Limb (tissue), 2 donors: Measurements from ENCODE around the gene DENND6B.
"Not testable (repeated sequence)": the region's sequence is repeated elsewhere in the genome, so short reads cannot be mapped to it uniquely, and the experiment has no call there.

ENCODE experiments used
- DNase-seq, 2 donors: peaks; one replicate each; pipeline ENCODE4 v3.0.0-alpha.2; 2016; ENCODE audit errors: extremely low spot score in 2 of 2

The DENND6B gene

DNA sequence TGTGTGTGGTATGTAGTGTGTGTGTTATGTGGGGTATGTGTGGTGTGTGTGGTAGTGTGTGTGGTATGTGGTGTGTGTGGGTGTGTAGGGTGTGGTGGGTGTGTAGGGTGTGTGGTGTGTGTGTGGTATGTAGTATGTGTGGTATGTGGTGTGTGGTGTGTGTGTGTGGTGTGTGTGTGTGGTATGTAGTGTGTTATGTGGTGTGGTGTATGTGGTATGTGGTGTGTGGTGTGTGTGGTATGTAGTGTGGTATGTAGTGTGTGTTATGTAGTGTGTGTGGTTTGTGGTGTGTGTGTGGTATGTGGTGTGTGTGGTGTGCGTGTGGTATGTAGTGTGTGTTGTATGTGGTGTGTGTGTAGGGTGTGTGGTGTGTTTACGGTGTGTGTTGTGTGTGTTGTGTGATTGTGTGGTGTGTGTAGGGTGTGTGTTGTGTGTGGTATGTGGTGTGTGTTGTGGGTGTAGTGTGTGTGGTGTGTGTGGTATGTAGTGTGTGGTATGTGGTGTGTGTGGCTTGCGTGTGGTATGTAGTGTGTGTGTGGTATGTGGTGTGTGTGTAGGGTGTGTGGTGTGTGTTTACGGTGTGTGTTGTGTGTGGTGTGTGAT, 12.1 kb upstream of the DENND6B start:
- no peak for DNase-seq

DNA sequence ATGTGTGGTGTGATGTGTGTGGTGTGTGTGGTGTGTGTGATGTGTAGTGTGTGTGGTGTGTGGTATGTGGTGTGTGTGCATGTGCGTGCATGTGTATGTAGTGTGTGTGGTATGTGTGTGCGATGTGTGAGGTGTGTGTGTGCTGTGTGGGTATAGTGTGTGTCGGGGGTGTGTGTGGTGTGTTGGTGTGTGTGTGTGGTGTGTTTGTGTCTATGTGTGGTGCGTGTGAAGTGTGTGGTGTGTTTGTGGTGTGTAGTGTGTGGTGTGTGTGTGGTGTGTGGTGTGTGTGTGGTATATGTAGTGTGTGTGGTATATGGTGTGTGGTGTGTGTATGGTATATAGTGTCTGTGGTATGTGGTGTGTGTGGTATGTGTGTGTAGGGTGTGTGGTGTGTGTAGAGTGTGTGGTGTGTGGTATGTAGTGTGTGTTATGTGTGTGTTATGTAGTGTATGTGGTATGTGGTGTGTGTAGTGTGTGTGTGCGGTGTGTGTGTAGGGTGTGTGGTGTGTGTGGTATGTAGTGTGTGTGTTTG, 11.3 kb upstream of the DENND6B start:
- DNase-seq, result no peak

DNA sequence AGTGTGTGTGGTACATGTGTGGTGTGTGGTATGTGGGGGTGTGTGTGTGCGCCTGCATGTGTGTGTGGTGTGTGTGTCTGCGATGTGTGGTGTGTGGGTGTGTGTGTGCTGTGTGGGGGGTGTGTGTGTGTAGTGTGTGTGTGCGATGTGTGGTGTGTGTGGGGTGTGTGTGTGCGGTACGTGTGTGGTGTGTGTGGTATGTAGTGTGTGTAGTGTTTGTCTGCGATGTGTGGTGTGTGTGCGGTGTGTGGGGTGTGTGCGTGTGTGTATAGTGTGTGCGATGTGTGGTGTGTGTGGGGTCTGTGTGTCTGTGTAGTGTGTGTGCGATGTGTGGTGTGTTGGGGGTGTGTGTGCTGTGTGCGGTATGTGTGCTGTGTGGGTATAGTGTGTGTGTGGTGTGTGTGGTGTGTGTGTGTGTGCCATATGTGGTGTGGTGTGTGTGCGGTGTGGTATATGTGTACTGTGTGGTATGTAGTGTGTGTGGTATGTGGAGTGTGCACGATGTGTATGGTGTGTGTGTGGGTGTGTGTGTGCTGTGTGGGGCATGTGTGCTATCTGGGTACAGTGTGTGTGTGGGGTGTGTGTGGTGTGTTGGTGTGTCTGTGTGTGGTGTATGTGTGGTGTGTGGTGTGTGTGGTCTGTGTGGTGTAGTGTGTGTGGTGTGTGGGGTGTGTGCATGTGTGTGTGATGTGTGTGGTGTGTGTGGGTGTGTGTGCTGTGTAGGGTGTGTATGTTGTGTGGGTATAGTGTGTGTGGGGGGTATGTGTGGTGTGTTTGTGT, 10.6 kb upstream of the DENND6B start:
- no peak for DNase-seq

DNA sequence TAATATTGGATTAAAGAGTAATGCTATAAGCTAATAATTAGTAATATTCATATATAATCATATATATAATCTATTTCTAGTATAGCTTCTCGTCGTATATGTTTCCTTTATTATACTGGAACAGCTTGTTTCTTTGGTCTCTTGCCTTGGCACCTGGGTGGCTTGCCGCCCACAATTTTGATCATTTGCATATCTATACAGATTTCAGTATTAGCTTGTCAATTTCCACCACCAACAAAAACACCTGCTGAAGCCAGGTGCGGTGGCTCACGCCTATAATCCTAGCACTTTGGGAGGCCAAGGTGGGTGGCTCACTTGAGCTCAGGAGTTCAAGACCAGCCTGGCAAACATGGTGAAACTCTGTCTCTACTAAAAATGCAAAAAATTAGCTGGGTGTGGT, 7.6 kb upstream of the DENND6B start:
- not testable (repeated sequence) for DNase-seq

DNA sequence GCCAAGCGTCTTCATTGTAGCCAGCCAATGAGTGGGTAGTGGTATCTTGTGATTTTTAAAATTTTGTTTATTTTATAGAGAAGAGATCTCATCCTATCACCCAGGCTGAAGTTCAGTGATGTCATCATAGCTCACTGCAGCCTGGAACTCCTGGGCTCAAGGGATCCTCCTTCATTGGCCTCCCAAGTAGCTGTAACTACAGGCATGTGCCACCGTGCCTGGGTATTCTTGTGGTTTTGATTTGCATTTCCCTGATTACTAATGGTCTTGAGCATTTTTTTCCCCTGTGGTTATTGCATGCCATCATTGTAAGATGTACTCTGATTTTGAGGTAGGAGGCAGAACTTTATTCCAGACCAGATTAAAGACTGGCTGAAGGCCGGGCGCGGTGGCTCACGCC, 2.4 kb upstream of the DENND6B start:
- DNase-seq, result no peak

DNA sequence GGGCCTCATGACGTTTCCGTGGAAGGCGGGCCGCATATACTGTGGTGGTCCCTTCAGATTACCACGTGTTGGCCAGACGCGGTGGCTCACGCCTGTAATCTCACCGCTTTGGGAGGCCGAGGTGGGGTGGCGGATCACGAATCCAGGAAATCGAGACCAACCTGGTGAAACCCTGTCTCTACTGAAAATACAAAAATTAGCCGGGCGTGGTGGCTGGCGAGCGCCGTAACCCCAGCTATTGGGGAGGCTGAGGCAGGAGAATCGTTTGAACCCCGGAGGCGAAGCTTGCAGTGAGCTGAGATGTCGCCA, 853 bp upstream of the DENND6B start:
- no peak for DNase-seq

DNA sequence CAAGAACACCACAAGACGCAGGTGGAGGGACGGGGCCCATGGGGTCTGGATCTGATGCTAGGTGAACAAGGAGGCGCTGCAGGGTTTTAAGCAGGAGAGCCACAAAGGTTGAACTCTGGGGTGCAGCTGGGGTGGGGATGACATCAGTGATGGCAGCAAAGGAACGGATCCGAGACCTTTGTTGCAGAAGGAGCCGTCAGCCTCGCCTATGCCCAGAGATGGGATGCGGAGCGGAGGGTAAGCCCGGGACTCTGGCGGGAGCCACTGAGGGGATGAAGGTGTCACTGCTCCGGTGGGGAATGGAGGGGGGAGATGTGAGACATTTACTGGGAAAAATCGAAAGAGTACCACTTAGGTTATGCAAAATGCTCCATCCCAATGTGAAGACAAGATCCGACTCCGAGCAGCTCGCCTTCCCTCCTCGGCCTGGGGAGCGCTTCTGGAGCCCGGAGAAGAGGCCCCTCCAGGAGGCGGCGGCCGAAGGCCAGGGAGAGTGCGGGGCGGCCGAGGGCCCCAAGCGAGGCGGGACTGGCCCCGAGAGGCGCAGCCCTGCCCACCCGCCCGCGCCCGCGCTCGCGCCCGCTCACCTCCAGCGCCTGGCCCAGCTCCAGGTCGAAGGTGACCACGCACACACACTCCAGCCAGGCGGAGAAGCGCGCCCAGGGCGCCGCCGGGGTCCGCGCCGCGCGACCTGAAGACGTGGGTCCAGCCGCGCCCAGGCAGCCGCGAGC, 422 bp downstream of the DENND6B start:
- DNase-seq, result no peak

DNA sequence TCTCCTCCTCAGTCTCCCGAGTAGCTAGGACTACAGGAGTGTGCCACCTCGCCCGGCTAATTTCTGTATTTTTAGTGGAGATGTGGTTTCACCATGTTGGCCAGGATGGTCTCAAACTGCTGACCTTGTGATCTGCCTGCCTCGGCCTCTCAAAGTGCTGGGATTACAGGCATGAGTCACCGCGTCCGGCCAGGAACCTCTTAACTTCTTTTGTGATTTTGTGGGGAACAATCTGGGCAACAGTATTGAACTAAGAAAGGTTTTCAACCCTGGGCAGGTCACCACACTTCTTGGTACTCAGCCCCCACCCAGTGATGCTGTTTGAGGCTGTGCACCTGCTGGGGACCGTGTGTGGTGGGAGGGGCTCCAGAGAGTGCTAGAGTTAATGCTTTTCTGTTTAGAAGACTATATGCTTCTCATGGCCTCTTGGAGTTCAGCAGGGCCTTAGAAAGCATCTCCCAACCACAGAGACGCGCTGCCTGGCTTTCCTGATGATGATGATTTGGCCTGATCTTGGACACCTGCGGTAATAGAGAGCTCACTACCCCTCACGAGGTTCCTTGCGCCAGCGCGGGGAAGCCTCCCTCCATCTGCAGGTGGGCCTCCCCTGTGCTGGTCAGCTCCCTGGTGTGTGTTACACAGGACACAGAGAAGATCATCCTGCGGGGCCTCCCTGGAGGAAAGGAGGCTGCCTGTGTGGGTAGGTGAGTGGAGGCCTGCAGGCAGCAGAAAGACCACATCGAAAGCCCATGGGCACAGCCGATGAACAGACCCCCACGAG, 1.2 kb downstream of the DENND6B start:
- no peak for DNase-seq

DNA sequence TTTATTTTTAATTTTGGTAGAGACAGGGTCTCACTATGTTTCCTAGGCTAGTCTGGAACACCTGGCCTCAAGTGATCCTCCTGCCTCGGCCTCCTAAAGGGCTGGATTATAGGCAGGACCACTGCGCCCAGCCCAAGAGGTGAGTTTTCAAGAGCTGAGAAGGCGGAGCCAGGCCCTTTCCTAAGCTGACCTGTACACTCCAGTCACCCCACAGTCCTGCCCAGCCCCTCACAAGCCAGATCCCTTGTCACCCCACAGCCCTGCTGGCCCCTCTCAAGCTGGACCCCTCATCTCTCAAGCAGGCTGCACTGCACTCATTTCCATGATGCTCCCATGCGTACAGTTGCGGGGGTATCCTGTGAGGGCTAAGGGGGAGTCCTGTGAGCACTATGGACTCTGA, 2.9 kb downstream of the DENND6B start:
- no peak for DNase-seq

DNA sequence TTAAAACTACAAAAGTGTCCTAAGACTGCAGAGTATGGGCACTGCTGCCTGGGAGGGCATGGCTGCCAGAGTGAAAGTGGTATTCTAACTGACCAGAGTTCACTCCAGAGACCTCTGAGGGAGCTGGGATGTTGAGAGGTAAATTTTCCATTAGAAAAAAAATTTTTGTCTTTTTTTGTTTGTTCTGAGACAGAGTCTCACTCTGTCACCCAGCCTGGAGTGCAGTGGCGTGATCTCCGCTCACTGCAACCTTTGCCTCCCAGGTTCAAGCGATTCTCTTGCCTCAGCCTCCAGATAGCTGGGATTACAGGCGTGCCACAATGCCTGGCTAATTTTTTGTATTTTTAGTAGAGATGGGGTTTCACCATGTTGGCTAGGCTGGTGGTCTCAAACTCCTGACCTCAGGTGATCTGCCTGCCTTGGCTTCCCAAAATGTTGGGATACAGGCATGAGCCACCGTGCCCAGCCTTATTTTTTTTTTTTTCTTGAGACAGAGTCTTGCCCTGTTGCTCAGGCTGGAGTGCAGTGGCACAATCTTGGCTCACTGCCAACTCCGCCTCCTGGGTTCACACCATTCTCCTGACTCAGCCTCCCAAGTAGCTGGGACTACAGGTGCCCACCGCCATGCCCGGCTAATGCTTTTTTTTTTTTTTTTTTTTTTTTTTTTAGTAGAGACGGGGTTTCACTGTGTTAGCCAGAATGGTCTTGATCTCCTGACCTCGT, 4.3 kb downstream of the DENND6B start:
- DNase-seq, result not testable (repeated sequence)

DNA sequence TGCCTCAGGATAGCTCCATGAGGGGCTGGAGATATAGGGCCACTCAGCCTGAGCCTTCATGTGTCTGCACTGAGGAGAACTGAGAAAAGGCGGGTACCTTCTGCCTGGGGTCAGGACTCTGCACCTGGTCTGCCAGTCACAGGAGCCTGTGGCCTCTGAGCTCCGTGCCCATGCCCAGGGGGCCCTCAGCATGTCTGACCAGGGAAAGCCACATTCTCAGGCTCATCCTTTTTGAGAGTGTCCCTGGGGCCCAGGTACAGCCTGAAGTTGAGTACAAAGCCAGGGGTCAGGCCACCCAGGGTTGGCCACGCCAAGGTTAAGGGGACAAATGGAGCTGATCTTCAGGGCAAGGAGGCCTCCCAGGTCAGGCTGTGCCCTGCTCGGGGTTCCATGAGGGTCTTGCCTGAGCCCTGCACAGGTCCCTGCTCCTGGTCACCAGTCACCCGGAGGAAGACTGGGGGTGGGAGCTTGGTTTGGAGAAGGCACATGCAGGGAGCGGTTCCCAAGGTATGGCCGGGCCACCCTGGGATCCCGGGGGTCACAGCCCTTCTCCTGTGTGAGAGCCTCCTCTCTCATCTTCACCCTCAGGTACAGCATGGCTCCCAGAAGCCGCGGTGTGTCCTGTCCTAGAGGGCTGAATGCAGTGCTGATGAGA, 6.0 kb downstream of the DENND6B start:
- no peak for DNase-seq

DNA sequence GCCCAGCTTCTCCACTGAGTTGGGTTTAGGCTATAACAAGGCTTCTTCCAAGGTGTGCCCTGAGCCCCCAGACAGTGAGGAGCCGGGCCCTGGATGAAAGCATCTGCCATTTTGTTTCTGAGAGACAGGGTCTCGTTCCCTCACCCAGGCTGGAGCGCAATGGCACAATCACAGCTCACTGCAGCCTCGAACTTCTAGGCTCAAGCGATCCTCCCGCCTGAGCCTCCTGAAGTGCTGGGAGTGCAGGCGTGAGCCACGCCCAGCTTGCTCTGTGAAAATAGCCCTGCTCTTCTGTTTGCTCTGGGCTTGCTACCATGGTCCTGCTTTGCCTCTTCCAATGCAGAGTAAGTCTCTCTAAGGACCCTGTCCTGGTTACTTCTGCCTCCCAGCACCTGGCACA, 6.7 kb downstream of the DENND6B start:
- no peak for DNase-seq

DNA sequence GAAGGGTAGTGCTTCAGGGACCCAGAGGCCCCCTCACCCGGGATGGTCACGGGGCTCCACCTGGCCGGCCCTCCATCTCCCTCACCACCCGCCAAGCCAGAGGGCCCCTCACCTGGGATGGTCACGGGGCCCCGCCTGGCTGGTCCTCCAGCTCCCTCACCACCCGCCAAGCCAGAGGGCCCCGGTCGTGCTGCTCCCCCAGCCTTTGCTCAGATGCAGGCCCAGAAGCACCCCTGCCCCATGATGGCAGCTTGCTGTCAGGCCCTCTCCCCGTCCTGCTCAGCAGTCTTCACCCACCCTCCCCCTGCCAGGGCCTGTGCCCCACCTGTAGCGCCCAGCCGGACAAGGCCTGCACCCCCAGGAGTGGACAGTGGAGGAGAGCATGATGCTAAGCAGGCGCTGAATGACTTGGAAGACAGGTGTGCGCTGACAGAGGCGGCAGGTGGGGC, 7.3 kb downstream of the DENND6B start:
- DNase-seq, result no peak

DNA sequence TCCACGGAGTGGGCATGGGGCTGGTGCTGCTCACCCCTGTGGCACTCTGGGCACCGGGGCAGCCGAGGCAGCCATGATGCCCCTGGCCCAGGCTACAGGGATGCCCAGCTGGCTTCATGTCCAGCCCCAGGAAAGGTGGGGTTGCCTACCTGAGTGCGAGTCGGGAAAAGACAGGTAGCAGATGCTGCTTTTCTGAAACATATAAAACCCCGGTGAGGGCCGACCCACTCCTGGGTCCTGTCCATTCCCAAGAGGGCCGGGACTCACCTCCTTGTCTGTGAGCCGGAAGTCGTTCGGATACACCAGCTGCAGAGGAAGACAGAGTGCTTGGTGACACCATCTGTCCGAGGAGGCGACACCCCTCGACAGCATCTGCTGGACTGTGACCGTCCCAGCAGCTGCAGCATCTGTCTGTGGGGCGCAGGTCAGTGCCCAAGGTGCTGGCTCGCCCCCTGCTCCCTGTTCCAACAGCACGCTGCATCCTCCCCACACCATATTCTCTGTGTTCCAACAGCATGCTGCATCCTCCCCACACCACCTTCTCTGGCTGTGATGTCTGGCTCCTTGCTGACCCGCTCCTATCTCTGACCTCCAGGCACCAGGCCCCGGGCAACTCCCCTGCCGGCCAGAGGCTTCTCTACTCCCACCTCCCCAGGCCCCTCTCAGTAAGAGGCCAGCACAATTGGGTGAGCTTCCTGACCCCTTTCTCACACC, 8.0 kb downstream of the DENND6B start:
- DNase-seq, result no peak

DNA sequence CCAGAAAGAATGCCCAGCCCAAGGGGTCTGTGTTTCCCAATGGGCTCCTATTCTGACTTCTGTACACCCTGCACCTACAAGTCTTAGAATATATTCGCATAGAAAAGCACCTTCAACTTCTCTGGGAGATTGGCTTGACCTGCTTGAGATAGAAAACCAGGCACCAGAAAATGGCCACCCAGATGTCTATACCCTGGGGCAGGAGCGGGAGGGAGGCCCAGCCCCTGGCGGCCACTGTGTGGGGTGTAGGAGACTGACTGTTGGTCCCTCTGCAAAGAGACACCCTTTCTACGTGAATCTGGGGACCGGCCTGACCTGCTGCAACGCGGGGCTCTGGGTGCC, 8.5 kb downstream of the DENND6B start:
- no peak for DNase-seq

DNA sequence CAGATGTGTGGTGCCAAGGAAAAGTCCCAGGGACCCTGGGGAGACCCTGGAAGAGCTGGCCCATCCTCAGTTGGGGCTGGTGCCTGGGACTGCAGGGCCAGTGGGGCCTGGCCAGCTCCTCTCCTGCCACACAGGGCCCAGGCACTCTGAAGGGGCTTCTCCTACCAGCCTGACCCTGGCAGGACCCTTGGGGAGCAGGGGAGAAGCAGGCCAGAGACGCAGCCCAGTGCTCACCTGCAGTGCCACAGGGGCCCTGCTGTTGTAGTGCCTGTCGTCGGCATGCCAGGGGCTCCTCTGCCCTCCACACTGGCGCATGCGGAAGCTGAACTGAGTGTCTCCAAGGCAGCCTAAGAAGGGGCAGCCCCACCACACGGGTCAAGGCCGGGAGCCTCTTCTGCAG, 9.1 kb downstream of the DENND6B start:
- DNase-seq, result no peak

DNA sequence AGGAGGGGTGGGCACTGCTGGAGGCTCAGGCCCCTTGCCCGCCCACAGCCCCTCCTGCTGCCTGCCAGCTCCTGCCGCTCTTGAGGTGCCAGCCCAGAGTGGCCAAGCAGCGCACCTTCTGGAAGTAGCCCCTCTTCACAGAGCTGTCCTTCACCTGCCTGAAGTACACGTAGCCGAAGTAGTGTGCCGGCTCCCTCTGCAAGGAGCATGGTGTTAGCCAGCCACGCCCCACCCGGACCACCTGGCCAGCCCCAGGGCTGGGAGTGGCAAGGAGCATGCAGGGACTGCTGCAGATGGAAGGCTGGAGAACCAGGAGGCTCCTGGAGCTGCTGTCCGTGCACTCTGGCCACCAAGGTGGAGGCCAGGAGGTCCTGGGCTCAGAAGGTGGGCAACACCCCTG, 9.6 kb downstream of the DENND6B start:
- no peak for DNase-seq

DNA sequence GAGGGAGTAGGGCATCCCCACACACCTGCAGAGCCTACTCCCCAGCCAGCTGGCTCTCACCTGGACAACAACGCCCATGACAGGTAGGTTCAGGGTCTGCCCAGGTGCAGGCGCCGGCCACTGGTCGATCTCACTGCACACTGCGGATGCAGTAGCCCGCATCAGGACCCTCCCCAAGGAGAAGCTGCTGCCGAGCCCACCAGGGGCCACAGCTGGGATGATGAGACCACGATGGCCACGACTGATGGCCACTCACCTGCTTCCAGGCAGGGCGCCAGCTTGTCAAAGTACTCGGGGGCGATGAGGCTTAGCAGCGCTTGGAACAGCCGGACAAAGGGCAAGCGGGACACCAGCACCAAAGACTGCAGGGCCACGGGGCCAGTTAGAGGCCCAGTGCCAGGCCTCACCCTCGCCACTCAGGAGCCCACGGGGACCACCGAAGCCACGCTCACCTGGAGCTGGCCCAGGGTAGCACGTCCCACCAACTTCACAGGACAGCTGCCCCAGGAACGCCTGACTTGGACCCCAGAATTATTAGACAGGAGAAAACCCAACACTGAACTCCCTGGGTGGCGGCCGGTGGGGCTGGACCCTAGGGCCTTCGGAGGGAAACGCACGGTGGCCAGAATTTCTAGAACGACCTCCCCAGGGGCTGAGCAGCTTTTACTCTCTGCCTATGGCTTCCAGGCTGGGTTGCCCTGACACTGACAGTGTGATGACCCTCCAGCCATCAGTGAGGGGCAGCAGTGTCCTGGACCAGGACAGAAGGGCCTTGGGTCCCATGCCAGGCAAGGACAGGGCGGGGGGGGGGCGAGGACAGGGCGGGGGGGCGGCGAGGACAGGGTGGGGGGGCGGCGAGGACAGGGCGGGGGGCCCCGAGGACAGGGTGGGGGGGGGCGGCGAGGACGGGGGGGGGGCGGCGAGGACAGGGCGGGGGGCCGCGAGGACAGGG, 10.4 kb downstream of the DENND6B start:
- DNase-seq, result no peak
